Measurements from ENCODE around the gene VSIG1.

- TF ChIP-seq CTCF (IDR thresholded peaks at IDR 0.05) (peak; percentile 53), EZH2 (IDR thresholded peaks at IDR 0.05; ENCODE audit: borderline replicate concordance, insufficient read depth, low read depth, low read length, poor library complexity, severe bottlenecking) (no peak)
Observed at GRCh38 chrX:108001218-108001814, 43.5 kb upstream of the VSIG1 start.

All from B cell (primary cell).